GM06990 (cell line): Measurements from ENCODE around the gene KIZ.

ENCODE experiments used
- DNase-seq: peaks from one replicate; pipeline ENCODE4 v3.0.0-alpha.2; 2011; ENCODE audit not compliant: insufficient read length; ENCODE audit errors: extremely low read depth
- H3K27me3 ChIP-seq: replicated peaks from 2 replicates; pipeline ENCODE4 v1.6.0; 2011; ENCODE audit warnings: low read length; ENCODE audit not compliant: control insufficient read depth, insufficient read depth
- H3K36me3 ChIP-seq: 2 replicates; pipeline ENCODE4 v1.5.1; 2011; ENCODE audit warnings: low read length; ENCODE audit not compliant: control insufficient read depth, insufficient read depth
- H3K4me3 ChIP-seq: replicated peaks from 2 replicates; pipeline ENCODE4 v1.5.1; 2011; ENCODE audit warnings: low read depth, mild to moderate bottlenecking, control low read depth, low read length
- TF ChIP-seq, protein P1 (sequence below): IDR thresholded peaks from 2 replicates; pipeline ENCODE4 v1.5.1; 2011; ENCODE audit warnings: low read length, control low read depth, mild to moderate bottlenecking, inconsistent platforms; ENCODE audit not compliant: insufficient read depth, poor library complexity, severe bottlenecking

KIZ gene

DNA sequence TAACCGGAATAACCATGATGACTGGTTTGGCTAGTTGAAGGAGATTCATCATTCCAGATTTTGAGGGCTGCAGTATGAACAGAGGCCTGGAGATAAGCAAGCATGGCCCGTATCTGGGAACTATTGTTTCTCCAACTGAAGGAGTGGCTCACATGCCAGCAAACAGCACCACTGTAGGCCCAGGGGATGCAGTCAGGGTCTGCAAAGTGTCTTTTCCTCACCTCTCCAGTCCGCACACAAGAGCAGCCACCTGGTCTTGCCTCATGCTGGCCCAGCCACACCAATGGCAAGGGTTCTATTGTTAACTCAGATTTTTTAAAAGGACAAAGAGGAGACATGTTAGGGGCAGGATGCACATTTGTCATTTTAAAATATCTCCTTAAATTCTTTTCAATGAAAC lies 55.1 kb downstream of the KIZ start:
- TF ChIP-seq, protein P1, sequence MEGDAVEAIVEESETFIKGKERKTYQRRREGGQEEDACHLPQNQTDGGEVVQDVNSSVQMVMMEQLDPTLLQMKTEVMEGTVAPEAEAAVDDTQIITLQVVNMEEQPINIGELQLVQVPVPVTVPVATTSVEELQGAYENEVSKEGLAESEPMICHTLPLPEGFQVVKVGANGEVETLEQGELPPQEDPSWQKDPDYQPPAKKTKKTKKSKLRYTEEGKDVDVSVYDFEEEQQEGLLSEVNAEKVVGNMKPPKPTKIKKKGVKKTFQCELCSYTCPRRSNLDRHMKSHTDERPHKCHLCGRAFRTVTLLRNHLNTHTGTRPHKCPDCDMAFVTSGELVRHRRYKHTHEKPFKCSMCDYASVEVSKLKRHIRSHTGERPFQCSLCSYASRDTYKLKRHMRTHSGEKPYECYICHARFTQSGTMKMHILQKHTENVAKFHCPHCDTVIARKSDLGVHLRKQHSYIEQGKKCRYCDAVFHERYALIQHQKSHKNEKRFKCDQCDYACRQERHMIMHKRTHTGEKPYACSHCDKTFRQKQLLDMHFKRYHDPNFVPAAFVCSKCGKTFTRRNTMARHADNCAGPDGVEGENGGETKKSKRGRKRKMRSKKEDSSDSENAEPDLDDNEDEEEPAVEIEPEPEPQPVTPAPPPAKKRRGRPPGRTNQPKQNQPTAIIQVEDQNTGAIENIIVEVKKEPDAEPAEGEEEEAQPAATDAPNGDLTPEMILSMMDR = no peak
- Histone ChIP-seq H3K27me3 (no peaks in the 10 kb centered on the region), H3K4me3 (no peak overlapping the region), H3K36me3 (no peaks in the 10 kb centered on the region)
- DNase-seq = no peak

- DNase-seq = no peak
- H3K36me3 ChIP-seq = no peaks in the 10 kb centered on the region
- TF ChIP-seq, protein P1 = no peak
- no peak overlapping the region for H3K4me3 ChIP-seq
- H3K27me3 ChIP-seq = no peaks in the 10 kb centered on the region
These were observed 57.1 kb downstream of the KIZ start for GRCh38 chr20:21182832-21183563.

GRCh38 chr20:21183722-21184121 lies 57.8 kb downstream of the KIZ start:
- DNase-seq = no peak
- TF ChIP-seq, protein P1 = no peak
- Histone ChIP-seq H3K36me3 (no peaks in the 10 kb centered on the region), H3K4me3 (no peak overlapping the region), H3K27me3 (no peaks in the 10 kb centered on the region)

GRCh38 chr20:21184819-21185218 lies 58.9 kb downstream of the KIZ start:
- TF ChIP-seq, protein P1 = no peak
- DNase-seq = no peak
- H3K36me3 ChIP-seq = no peaks in the 10 kb centered on the region
- H3K27me3 ChIP-seq = no peaks in the 10 kb centered on the region
- no peak overlapping the region for H3K4me3 ChIP-seq

DNA sequence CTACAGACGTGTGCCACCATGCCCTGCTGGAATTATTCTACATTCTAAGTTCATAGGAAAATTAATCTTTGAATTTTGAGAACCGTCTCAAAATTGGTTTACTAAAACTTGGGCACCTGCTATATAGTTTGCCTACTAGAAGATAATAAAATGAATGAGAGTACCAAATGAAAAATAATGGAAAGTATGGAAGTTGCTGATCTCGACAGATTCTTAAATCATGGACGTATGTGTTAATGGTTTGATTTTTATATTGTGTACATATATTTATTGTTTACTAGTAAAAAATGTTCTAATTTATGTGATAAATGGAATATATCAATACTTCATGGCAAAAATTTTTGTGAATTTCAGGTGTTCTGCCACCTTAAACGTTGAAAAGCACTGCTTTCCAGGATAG lies 60.0 kb downstream of the KIZ start:
- H3K36me3 ChIP-seq = no peaks in the 10 kb centered on the region
- TF ChIP-seq, protein P1 = no peak
- H3K4me3 ChIP-seq = no peak overlapping the region
- no peaks in the 10 kb centered on the region for H3K27me3 ChIP-seq
- DNase-seq = no peak
